ENCODE data around the gene XPR1. TPM values are rescaled to one million over a fixed set of nuclear protein-coding genes. Genes with fewer than 3 reads are reported as not detected.

Gene XPR1
- total RNA-seq, result 147 TPM
- long read RNA-seq, full-length matches to known transcripts, result 4 of 54 reads
- long read RNA-seq, partial matches to known transcripts, result 17 of 54 reads
- long read RNA-seq, other reads (novel, unspliced or antisense), result 33 of 54 reads

DNA sequence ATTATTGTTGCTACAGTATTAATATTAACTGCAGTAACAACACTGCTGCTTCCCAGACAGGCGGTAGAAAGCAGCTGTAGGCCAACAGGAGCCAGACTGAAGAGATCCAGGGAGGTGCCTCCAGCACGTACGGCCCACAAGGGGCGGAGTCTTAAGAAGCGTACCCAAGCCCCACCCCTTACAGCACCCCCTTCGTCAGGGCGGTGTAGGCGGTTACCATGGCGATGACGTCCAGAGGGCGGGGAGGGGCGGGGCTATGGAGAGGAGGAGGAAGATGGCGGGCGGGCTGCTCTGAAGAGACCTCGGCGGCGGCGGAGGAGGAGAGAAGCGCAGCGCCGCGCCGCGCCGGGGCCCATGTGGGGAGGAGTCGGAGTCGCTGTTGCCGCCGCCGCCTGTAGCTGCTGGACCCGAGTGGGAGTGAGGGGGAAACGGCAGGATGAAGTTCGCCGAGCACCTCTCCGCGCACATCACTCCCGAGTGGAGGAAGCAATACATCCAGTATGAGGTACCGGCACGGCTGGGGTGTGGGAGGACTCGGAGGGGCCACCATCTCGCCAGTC, at the start of gene XPR1:
Gene XPR1, plus strand, starts transcription at position 257 of the 560 bp plus-strand sequence. Its CDS starts 180 bp downstream, at position 437.
- intact Hi-C loops (cut with DNase I), result loop anchor here (2.0 to 10.0 kb wide), 7 partner anchors 65 to 523 kb away; partner anchors contain the start of genes IER5 and MR1
- peak; percentile 99 for DNase-seq (ENCODE audit: low spot score)

DNA sequence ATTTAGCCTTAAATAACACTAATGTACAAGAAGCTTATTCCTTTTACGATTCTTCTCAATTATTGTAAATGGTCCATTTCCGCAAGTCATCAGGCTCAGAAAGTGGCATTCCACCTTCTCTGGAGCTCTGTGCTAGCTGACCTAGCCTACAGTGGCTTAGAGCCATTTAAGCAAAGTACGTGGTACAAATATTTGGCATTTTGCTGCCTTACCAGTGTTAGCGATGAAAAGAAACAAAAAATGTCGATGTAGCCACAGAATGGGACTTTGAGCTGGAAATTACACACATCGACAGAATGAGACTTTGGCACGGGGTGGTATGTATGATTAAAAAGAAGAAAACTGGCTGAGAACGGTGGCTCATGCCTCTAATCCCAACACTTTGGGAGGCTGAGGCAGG, 47.0 kb upstream of the XPR1 start:
- DNase-seq (ENCODE audit: low spot score), result no peak

DNA sequence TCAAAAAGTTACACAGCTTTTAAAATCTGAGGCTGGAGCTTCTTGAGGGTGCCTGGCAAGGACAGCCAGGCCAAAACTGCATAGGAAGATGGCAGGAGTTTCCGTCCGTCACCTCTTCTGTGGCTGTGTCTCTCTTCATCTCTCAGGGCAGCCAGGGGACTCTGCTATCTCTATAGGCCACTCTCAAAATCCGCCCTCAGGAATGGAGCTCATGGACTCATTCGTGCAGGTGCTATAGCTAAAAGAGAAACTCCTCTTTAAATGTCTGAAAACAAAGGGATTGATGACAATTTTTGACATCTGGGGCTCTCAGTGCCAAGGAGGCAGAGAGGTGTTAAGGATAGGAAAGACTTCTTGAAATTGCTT, 45.8 kb upstream of the XPR1 start:
- DNase-seq (ENCODE audit: low spot score), result no peak
- intact Hi-C loops (cut with DNase I), result no loop called here

More for the DNA sequence above, 47.0 kb upstream of the XPR1 start:
- intact Hi-C loops (cut with DNase I), result no loop called here

DNA sequence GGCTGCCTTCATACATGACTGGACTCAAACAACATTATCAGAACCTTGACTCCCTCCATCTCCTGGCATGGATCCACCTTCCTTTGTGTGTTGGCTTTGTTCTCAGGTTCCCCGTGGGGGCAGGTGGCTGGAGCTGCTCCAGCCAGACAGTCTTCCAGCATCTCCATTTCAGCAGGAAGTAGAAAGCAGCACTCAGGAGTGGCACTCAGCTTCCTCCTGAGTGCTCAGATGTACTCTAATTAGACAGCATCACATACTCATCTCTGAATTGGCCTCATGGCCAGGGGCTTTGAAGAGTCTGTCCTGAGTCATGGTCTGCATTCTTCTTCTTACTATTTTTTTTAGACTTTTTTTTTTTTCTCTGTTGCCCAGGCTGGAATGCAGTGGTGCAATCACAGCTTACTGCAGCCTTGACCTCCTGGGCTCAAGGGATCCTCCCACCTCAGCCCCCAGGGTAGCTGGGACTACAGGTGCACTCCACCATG, 45.1 kb upstream of the XPR1 start:
- no peak for DNase-seq (ENCODE audit: low spot score)
- intact Hi-C loops (cut with DNase I), result no loop called here

DNA sequence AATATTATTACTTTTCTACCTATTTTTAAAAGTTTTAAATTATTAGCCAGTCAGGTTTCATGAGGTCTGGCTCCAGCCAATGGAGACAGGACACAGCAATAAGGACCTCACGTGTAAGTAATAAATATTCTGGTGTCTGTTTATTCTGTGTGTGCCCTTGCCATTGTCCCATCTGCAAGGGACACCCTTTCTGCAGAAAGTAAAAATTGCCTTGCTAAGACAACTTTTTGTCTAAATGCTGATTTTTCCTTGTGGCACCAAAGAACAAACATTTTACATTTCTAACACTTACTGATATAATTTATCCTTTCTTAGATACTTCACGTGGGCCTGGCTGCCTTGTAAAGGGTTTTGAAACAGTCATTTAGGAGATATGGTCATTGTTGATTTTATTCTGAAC, 43.7 kb upstream of the XPR1 start:
- no peak for DNase-seq (ENCODE audit: low spot score)
- intact Hi-C loops (cut with DNase I), result no loop called here

DNA sequence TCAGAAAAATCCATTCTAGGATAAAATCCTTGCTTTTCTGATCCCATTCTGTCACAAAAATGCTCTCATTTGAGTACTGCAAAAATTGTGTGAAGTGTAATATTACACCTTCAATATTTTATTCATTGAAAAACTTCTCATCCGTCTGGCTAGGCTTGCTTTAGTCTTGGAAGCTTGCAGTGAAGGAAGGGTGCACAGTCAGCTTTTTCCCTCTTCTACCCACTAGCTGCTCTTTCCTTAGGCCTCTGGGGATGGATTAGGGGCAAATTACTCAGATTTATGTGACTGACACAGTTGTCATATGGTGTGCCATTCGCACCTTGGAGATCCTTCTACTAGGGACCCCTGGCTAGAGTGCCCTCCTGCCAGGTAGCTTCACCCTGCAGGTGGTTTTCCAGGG, 40.9 kb upstream of the XPR1 start:
- intact Hi-C loops (cut with DNase I), result no loop called here

DNA sequence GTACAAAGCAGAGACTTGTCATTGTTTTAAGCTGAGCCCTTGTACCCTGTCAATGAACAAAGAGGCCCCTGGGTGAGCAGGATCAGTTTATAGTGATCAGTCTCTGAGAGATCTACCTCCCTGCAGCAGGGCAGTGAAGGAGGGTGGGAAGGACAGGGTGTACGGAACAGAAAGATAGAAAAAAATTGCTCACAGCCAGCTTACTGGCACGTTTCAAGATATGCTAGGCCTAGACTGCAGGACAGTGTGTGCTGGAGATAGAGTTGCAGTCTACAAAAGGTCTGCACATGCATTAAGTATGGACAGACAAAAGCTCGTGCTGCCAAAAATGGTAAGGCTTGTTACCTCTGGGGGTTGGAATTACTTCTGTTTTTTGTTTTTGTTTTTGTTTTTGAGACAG, 38.4 kb upstream of the XPR1 start:
- intact Hi-C loops (cut with DNase I), result no loop called here
- no peak for DNase-seq (ENCODE audit: low spot score)

More for the DNA sequence above, 40.9 kb upstream of the XPR1 start:
- DNase-seq (ENCODE audit: low spot score), result no peak

DNA sequence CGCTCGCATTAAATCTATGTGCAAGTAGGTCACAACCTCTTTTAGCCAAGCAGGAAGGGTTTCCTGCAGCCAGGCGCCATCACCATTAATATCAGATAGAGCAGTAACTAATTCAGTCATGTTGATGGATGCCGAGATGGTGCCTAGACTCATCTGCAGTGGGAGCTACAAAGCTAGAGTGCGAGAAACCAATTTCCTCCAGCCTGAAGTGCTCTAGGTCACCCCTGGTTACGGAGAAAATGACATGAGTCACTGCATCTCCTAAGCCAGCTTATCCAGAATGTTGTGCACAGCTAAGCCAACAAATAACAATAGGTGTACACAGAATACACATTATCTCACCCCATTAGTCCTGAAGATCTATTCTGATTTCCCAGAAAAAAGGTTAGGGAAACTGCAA, 37.1 kb upstream of the XPR1 start:
- intact Hi-C loops (cut with DNase I), result no loop called here
- no peak for DNase-seq (ENCODE audit: low spot score)

DNA sequence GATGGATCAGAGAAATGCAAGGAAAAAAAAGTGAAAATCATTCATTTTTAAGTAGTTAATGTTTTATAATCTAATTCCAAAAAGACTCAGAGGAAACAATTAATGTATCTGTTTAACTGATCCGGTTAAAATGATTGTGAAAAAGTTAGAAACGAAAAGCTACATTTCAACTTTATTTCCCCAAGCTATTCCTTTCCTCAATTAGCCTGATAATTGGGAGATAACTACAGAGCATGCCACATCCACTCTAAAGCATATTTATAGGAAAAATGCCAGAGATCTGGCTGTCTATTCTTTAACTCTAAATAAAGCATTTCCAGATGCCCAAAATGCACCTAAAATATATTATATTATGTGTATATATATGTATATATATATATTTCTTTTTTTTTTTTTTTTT, 35.9 kb upstream of the XPR1 start:
- intact Hi-C loops (cut with DNase I), result no loop called here
- DNase-seq (ENCODE audit: low spot score), result no peak

DNA sequence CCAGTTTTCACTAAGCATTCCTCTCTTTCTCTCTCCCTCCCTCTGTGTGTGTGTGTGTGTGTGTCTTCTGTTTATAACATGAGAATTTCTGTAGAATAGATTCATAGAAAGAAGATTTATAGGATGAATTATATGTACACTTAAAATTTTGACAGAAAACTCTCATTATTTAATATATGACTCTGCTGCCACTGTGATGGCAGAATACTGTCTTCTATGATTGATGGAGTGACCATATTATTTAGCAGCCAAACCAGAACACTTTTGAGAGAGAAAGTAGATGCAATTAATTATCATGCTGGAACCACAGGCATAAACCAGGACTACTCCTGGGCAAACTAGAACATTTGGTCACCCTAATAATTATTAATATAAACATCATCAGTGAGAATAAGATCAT, 34.3 kb upstream of the XPR1 start:
- intact Hi-C loops (cut with DNase I), result no loop called here
- DNase-seq (ENCODE audit: low spot score), result no peak

DNA sequence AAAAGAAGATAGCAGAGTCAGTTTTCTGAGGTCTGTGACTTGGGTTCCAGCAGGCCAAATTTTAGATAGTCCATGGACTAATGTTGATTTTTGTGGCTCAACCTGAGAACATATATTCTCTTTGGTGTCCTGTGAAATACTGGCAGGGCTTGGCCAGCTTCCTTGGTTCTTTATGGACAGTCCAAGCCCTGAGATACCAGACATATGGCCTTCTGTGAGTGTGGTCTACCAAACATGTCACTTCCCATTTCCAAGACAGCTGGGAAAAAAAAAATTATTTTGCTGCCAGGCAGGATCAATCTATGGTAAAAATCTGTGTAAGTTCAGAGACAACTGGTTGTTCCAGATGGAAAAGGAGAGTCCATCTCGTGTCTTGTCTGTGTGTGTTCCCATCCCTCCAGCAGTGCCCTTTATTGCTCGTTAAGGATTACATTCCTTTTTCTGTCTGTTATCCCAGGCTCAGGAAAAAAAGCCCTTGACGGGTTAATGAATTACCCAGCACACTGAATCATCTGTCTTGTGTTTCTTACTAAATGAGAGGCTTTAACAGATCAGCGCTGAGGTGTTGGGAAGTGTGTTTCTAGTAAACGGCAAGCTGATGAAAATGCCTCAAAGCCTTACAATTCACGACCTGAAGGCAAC, 33.4 kb upstream of the XPR1 start:
- intact Hi-C loops (cut with DNase I), result no loop called here

DNA sequence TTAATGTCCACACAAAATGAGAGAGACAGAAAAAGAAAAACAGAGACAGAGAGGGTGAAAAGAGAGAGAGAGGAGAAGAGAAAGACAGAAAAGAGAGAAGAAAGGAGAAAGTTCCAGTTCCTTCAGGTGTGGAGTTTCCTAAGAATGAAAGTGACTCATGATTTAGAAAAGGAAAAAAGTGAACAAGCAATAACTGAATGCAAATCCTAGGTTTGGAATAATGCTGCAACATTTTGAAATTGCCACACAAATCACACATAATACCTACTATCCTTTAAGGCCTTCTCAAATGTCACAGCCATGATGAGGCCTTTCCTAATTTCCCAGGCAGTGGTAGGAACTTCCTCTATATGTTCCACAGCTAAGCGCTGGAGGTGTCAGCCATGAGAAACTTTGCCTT, 31.5 kb upstream of the XPR1 start:
- intact Hi-C loops (cut with DNase I), result loop anchor here (5.0 kb wide), 1 partner anchor 33 kb away; no protein-coding TSS in a partner anchor
- no peak for DNase-seq (ENCODE audit: low spot score)

More for the DNA sequence above, 33.4 kb upstream of the XPR1 start:
- DNase-seq (ENCODE audit: low spot score), result no peak

DNA sequence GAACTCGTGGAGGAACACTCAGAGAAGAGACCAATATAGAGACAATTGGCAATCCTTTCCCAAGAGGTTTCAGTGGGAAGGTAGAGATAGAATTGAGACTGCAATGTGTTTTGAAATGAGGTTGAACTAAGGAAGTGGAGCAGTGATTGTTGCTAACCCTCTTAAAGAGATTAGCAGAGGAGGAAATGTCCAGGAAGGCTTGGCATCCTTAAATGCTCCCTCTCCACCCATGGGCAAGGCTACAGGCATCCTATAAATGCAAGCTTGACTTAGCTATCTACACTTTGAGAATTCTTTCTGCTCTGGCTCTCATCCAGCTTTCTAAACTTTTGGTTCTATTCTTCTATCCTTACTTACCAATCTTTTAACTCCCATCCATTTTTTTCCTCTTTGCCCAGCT, 30.3 kb upstream of the XPR1 start:
- intact Hi-C loops (cut with DNase I), result loop anchor here (5.0 kb wide), 1 partner anchor 34 kb away; no protein-coding TSS in a partner anchor

DNA sequence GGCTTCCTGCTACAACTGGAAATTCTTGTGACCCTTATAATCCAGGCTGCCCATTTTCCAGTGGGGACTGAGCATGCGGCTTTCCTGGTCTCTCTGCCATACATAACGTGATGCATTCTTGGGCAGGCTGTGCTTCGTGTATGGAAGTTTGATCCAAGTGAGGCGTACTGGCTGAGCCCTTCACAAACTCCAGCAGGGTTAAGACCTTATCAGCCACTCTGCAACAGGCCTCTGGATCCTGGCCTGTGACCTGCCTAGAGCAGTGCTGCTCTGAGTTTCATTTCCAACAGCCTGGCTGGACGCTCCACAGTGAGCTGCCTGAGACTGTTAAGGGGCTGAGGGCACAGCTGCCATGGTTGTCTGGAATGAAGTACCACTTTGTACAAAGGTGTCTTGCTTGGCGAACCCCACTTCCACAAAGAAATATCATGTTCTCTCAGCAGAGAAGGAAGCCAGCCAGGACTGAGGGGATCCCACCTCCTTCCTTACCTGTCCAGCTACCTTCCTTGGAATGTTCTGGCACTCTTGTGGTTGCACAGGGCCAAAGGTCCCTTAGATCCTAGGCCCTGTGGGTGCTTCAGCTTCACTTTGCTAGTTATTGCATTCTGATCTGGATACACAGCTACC, 28.5 kb upstream of the XPR1 start:
- intact Hi-C loops (cut with DNase I), result loop anchor here (5.0 kb wide), 1 partner anchor 36 kb away; no protein-coding TSS in a partner anchor
- peak; percentile 80 for DNase-seq (ENCODE audit: low spot score)

More for the DNA sequence above, 30.3 kb upstream of the XPR1 start:
- no peak for DNase-seq (ENCODE audit: low spot score)

DNA sequence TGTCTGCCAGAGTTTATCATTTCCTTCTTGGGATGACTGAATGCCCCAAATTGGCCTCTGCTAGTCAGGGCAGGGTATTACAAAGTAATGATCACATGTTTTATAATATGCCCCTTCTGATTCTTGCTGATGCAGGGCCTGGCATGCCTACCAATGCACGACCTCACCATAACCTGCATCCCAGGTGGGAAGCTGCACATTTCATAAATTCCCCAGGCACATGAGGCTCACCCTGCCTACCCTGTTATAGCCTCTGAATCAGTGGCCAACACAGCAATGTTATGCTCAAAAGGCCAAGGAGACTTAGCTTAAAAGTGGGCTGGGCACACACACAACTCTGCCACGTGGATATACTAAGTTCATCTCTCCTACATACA, 28.0 kb upstream of the XPR1 start:
- intact Hi-C loops (cut with DNase I), result loop anchor here (5.0 kb wide), 1 partner anchor 37 kb away; no protein-coding TSS in a partner anchor

DNA sequence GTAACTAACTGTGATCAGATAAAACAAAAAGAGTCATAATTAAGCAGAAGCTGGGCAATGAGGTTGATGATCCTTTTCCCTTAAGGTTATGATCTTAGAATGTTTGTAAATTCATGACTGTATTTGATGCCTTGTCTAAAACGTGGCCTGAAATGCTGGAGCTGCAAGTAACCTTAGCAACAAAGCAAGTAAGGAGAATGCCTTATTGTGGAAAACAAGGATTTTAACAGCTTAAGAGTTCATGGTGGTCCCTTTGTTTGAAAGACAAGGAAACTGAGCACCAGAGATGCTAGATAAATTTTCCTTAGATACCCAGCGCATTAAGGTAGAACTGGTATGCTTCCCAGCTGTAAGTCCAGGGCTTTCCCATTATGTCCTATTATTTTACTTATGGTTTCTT, 25.7 kb upstream of the XPR1 start:
- intact Hi-C loops (cut with DNase I), result no loop called here
- no peak for DNase-seq (ENCODE audit: low spot score)

More for the DNA sequence above, 28.0 kb upstream of the XPR1 start:
- DNase-seq (ENCODE audit: low spot score), result no peak

DNA sequence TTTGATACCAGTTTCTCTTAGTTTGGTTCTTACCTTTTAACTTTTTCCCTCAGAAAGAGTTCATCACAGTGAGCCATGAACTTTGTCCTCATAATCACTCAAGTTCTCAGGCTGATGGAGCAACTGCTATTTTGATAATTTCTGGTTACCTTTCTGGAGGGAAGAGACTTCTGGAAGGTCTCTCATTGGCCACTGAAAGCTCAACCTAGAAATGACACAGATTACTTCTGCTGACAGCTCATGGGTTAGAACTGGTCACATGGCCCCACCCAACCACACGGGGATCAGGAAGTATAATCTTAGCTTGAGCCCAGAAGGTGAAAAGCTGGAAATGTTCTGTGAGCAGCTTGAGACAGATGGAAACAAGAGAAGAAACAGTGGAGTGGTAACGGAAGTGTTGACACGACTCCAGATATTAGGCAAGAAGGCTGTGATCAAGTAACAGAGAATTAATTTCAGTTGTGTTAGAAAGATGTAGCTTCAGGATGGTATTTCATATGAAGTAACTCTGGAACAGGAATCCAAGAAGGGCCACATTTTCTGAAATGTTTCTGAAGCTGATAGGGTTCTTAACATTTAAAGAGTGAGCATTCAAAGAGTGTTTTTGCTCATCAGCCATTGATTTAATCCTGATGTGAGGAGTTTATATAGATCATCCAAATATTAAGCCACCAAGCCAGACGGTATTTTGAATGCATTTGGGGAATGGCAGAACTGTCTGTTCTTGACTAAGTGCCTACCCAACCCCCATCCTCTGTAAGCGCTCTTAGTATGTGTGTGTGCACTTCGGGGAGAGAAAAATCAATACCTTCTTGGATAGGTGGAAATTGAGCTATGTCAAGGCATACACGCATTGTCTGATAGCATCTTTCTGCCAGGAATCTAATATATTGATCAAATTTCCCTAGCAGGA, 21.9 kb upstream of the XPR1 start:
- intact Hi-C loops (cut with DNase I), result loop anchor here (2.0 to 5.0 kb wide), 2 partner anchors 47 to 68 kb away; no protein-coding TSS in a partner anchor

DNA sequence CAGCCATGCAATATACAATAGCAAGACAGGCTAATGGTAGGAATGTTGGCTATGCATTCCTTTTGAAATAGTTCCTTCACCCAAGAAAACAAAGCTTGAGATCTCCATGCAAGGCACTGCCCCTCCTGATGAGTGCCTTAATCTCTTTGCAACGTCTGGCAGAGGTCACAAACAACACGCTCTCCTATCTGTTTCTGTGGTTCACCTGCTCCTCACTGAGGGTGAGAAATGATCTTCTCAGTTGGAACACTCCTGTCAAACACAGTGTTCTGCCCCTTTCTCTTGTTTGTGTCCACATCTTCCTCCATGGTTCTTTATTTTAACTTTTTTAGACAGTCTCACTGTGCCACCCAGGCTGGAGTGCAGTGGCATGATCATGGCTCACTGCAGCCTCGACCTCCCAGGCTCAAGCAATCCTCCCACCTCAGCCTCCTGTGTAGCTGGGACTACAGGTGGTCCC, 21.2 kb upstream of the XPR1 start:
- intact Hi-C loops (cut with DNase I), result loop anchor here (2.0 to 5.0 kb wide), 2 partner anchors 48 to 68 kb away; no protein-coding TSS in a partner anchor
- no peak for DNase-seq (ENCODE audit: low spot score)

More for the DNA sequence above, 21.9 kb upstream of the XPR1 start:
- no peak for DNase-seq (ENCODE audit: low spot score)

Data from cardiac septum (tissue), 1 donor.